Measurements from ENCODE around the gene TMEM87A. TPM values are rescaled to one million over a fixed set of nuclear protein-coding genes. Genes with fewer than 3 reads are reported as not detected.

Gene TMEM87A
- total and polyA plus RNA-seq, 2 of the 4 experiments (the other 2 are of a cell fraction): 16.6 to 45.3 TPM

DNA sequence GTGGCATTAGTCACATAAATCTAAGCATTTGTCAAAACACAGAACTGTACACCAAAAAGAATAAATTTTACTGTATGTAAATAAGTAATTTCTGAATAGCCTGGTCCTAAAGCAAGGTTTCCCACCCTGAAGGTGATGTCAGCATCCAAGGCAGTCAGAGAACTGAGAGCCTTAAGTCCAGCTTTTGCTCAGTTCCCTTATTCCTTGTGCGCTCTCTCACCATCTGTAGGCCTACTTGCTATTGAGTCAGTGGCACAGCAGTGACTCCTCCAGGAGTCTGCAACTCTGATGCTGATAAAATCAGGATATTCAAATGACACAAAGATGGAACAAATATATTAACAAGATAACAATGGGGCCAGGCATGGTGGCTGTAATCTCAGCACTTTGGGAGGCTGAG, 87.4 kb downstream of the TMEM87A start:
- DNase-seq: no peak
- Histone ChIP-seq H3K9me3 (ENCODE audit: control insufficient read depth, insufficient read depth, low read length) (no peaks in the 10 kb centered on the region), H3K27ac (ENCODE audit: insufficient read depth, low read length) (no peak overlapping the region), H2BK15ac (ENCODE audit: low read depth, low read length) (no peak overlapping the region), H2BK120ac (ENCODE audit: low read depth, low read length) (no peak overlapping the region), H4K8ac (ENCODE audit: low read depth in 2 of 2, low read length in 2 of 2) (no peak overlapping the region), H3K23ac (ENCODE audit: low read depth, low read length) (no peak overlapping the region), H2BK20ac (ENCODE audit: low read depth, low read length) (no peak overlapping the region), H3K56ac (ENCODE audit: extremely low read depth, insufficient read depth, low read length) (no peak overlapping the region), H4K20me1 (ENCODE audit: insufficient read depth, low read length) (no peaks in the 10 kb centered on the region), H2AK9ac (replicated peaks; ENCODE audit: low read depth, low read length, poor library complexity) (no peak overlapping the region), H4K91ac (ENCODE audit: insufficient read depth, low read depth, low read length) (no peak overlapping the region), H3K9me1 (ENCODE audit: insufficient read depth, low read length) (peaks cover 3% of the 10 kb centered on the region; the same call in 1 of the 2 replicates), H2AFZ (replicated peaks; ENCODE audit: low read length, poor library complexity) (no peak overlapping the region), H3K14ac (replicated peaks; ENCODE audit: low read depth, low read length) (no peak overlapping the region), H3K27me3 (ENCODE audit: control insufficient read depth, insufficient read depth, low read length) (no peaks in the 10 kb centered on the region), H4K5ac (ENCODE audit: low read depth, low read length) (no peak overlapping the region), H3K4ac (ENCODE audit: low read depth, low read length) (no peak overlapping the region), H3K4me1 (ENCODE audit: control insufficient read depth, insufficient read depth, low read length) (peaks cover 2% of the 10 kb centered on the region; the same call in 1 of the 2 replicates), H3K4me2 (ENCODE audit: low read depth, low read length) (no peak overlapping the region), H3K9ac (ENCODE audit: low read depth, low read length) (no peak overlapping the region), H3K18ac (ENCODE audit: low read depth, low read length) (no peak overlapping the region), H2BK5ac (ENCODE audit: low read depth, low read length, poor library complexity, severe bottlenecking) (no peak overlapping the region), H3K79me1 (ENCODE audit: low read depth in 1 of 2, low read length in 2 of 2) (peaks cover 0 to 3% of the 10 kb centered on the region in 2 experiments; a peak in 3 of 4 replicates), H3K4me3 (ENCODE audit: insufficient read depth, low read depth, low read length) (no peak overlapping the region), H3K36me3 (ENCODE audit: control insufficient read depth, insufficient read depth, low read length) (peaks cover 40% of the 10 kb centered on the region), H2AK5ac (ENCODE audit: low read depth, low read length) (no peak overlapping the region)
- in situ Hi-C loops (cut with MboI; ENCODE audit: low sequenced_read_pairs): no loop called here
- ChIA-PET POLR2A (ENCODE audit: unreplicated experiment) (no interaction called here), CTCF (interaction anchor here (0.6 kb wide), 1 partner anchor 43 kb away, joined by 7 read pairs; no protein-coding TSS in a partner anchor)
- 100% methylated on average over 1 of the region's 1 CpG; no CpG with 5 or more reads in 1 of the 2 experiments for whole genome bisulfite sequencing, 2 experiments (ENCODE audit: extremely low coverage in 2 of 2, insufficient read length in 1 of 2)
- intact Hi-C loops (cut with micrococcal nuclease): loop anchor here (5.0 kb wide), 1 partner anchor 42 kb away; no protein-coding TSS in a partner anchor
- dilution Hi-C loops (cut with HindIII; ENCODE audit: low sequenced_read_pairs, unreplicated experiment): no loop called here
- BruUV-seq (replicated peaks): no TSS peak
- no peak for ATAC-seq (ENCODE audit: low read depth)
- TF ChIP-seq CHD1 (IDR thresholded peaks at IDR 0.05; ENCODE audit: low read depth, low read length): no peak
- TF ChIP-seq FOS (IDR thresholded peaks at IDR 0.05; ENCODE audit: low read depth, low read length): no peak
- no peak for TF ChIP-seq RFX5 (IDR thresholded peaks at IDR 0.05; ENCODE audit: low read depth, low read length)
- TF ChIP-seq, protein P1, sequence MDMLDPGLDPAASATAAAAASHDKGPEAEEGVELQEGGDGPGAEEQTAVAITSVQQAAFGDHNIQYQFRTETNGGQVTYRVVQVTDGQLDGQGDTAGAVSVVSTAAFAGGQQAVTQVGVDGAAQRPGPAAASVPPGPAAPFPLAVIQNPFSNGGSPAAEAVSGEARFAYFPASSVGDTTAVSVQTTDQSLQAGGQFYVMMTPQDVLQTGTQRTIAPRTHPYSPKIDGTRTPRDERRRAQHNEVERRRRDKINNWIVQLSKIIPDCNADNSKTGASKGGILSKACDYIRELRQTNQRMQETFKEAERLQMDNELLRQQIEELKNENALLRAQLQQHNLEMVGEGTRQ (IDR thresholded peaks at IDR 0.05; ENCODE audit: low read depth, low read length): no peak
- TF ChIP-seq BHLHE40 (IDR thresholded peaks at IDR 0.05; ENCODE audit: low read depth, low read length): no peak
- no peak for TF ChIP-seq CEBPB (IDR thresholded peaks at IDR 0.05; ENCODE audit: low read depth, low read length)
- no peak for TF ChIP-seq POLR2A (IDR thresholded peaks at IDR 0.05; ENCODE audit: low read depth, low read length)
- no peak for TF ChIP-seq MAZ (IDR thresholded peaks at IDR 0.05; ENCODE audit: borderline replicate concordance, low read depth, low read length)
- TF ChIP-seq NFE2L2 (IDR thresholded peaks at IDR 0.05; ENCODE audit: low read depth, low read length): no peak
- TF ChIP-seq SMC3 (IDR thresholded peaks at IDR 0.05; ENCODE audit: low read depth, low read length): no peak
- TF ChIP-seq MXI1 (IDR thresholded peaks at IDR 0.05; ENCODE audit: borderline replicate concordance, low read depth, low read length): no peak
- TF ChIP-seq RCOR1 (IDR thresholded peaks at IDR 0.05; ENCODE audit: insufficient replicate concordance, low read length): no peak
- TF ChIP-seq, protein P2, sequence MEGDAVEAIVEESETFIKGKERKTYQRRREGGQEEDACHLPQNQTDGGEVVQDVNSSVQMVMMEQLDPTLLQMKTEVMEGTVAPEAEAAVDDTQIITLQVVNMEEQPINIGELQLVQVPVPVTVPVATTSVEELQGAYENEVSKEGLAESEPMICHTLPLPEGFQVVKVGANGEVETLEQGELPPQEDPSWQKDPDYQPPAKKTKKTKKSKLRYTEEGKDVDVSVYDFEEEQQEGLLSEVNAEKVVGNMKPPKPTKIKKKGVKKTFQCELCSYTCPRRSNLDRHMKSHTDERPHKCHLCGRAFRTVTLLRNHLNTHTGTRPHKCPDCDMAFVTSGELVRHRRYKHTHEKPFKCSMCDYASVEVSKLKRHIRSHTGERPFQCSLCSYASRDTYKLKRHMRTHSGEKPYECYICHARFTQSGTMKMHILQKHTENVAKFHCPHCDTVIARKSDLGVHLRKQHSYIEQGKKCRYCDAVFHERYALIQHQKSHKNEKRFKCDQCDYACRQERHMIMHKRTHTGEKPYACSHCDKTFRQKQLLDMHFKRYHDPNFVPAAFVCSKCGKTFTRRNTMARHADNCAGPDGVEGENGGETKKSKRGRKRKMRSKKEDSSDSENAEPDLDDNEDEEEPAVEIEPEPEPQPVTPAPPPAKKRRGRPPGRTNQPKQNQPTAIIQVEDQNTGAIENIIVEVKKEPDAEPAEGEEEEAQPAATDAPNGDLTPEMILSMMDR (conservative IDR thresholded peaks at IDR 0.05; ENCODE audit: low read depth, low read length): no peak
- TF ChIP-seq ELK1 (IDR thresholded peaks at IDR 0.05; ENCODE audit: borderline replicate concordance, low read depth, low read length): no peak
- no peak for TF ChIP-seq RAD21 (IDR thresholded peaks at IDR 0.05; ENCODE audit: low read length)
- no peak for TF ChIP-seq MAFK (IDR thresholded peaks at IDR 0.05; ENCODE audit: low read depth, low read length)

Measured in IMR-90 (cell line).